ENCODE measurements around the gene TSPAN17.

TSPAN17 gene

GRCh38 chr5:176685010-176685409 lies 37.7 kb downstream of the TSPAN17 start:
- TF ChIP-seq SIN3A (IDR thresholded peaks at IDR 0.05; ENCODE audit: borderline replicate concordance, insufficient read depth, low read length) = no peak
- TF ChIP-seq TAF1 (IDR thresholded peaks at IDR 0.05; ENCODE audit: borderline replicate concordance, insufficient read depth, low read length) = no peak
- TF ChIP-seq REST (IDR thresholded peaks at IDR 0.05; ENCODE audit: insufficient read depth in 1 of 2, low read depth in 2 of 2, low read length in 2 of 2) = no peak
- TF ChIP-seq FOXP2 (optimal IDR thresholded peaks at IDR 0.05; ENCODE audit: borderline replicate concordance, extremely low read depth, extremely low read length, insufficient read depth) = no peak
- TF ChIP-seq POLR2AphosphoS5 (IDR thresholded peaks at IDR 0.05; ENCODE audit: low read depth, low read length) = no peak

- no peak for TF ChIP-seq SIN3A (IDR thresholded peaks at IDR 0.05; ENCODE audit: borderline replicate concordance, insufficient read depth, low read length)
- no peak for TF ChIP-seq POLR2AphosphoS5 (IDR thresholded peaks at IDR 0.05; ENCODE audit: low read depth, low read length)
- no peak for TF ChIP-seq TAF1 (IDR thresholded peaks at IDR 0.05; ENCODE audit: borderline replicate concordance, insufficient read depth, low read length)
- TF ChIP-seq FOXP2 (optimal IDR thresholded peaks at IDR 0.05; ENCODE audit: borderline replicate concordance, extremely low read depth, extremely low read length, insufficient read depth) = no peak
- TF ChIP-seq REST (IDR thresholded peaks at IDR 0.05; ENCODE audit: insufficient read depth in 1 of 2, low read depth in 2 of 2, low read length in 2 of 2) = no peak
These were observed 40.0 kb downstream of the TSPAN17 start for GRCh38 chr5:176687247-176687646.

- no peak for TF ChIP-seq POLR2AphosphoS5 (IDR thresholded peaks at IDR 0.05; ENCODE audit: low read depth, low read length)
- no peak for TF ChIP-seq TAF1 (IDR thresholded peaks at IDR 0.05; ENCODE audit: borderline replicate concordance, insufficient read depth, low read length)
- no peak for TF ChIP-seq SIN3A (IDR thresholded peaks at IDR 0.05; ENCODE audit: borderline replicate concordance, insufficient read depth, low read length)
- TF ChIP-seq REST (IDR thresholded peaks at IDR 0.05; ENCODE audit: insufficient read depth in 1 of 2, low read depth in 2 of 2, low read length in 2 of 2) = no peak
- TF ChIP-seq FOXP2 (optimal IDR thresholded peaks at IDR 0.05; ENCODE audit: borderline replicate concordance, extremely low read depth, extremely low read length, insufficient read depth) = no peak
These were observed 40.6 kb downstream of the TSPAN17 start for GRCh38 chr5:176687881-176688280.

GRCh38 chr5:176690911-176691310 lies 43.6 kb downstream of the TSPAN17 start:
- no peak for TF ChIP-seq FOXP2 (optimal IDR thresholded peaks at IDR 0.05; ENCODE audit: borderline replicate concordance, extremely low read depth, extremely low read length, insufficient read depth)
- no peak for TF ChIP-seq TAF1 (IDR thresholded peaks at IDR 0.05; ENCODE audit: borderline replicate concordance, insufficient read depth, low read length)
- TF ChIP-seq REST (IDR thresholded peaks at IDR 0.05; ENCODE audit: insufficient read depth in 1 of 2, low read depth in 2 of 2, low read length in 2 of 2) = no peak

GRCh38 chr5:176691524-176691923 lies 44.2 kb downstream of the TSPAN17 start:
- no peak for TF ChIP-seq POLR2AphosphoS5 (IDR thresholded peaks at IDR 0.05; ENCODE audit: low read depth, low read length)
- no peak for TF ChIP-seq REST (IDR thresholded peaks at IDR 0.05; ENCODE audit: insufficient read depth in 1 of 2, low read depth in 2 of 2, low read length in 2 of 2)
- no peak for TF ChIP-seq TAF1 (IDR thresholded peaks at IDR 0.05; ENCODE audit: borderline replicate concordance, insufficient read depth, low read length)
- TF ChIP-seq SIN3A (IDR thresholded peaks at IDR 0.05; ENCODE audit: borderline replicate concordance, insufficient read depth, low read length) = no peak
- TF ChIP-seq FOXP2 (optimal IDR thresholded peaks at IDR 0.05; ENCODE audit: borderline replicate concordance, extremely low read depth, extremely low read length, insufficient read depth) = no peak

Measured in PFSK-1 (cell line).